HFFc6 (cell line): ENCODE data around the gene NXPH4. TPM values are rescaled to one million over a fixed set of nuclear protein-coding genes. Genes with fewer than 3 reads are reported as not detected.

Experiments used
- DNase-seq: peaks from one replicate; pipeline ENCODE4 v3.0.0-alpha.2; 2018
- H3K27ac Mint-ChIP-seq: 2 replicates; pipeline ENCODE4 v1.8.0; 2020; ENCODE audit warnings: mild to moderate bottlenecking, mixed read lengths
- H3K27me3 Mint-ChIP-seq: 2 replicates; pipeline ENCODE4 v1.8.0; 2021; ENCODE audit warnings: mild to moderate bottlenecking, moderate library complexity, mixed read lengths; ENCODE audit not compliant: insufficient read depth
- H3K36me3 Mint-ChIP-seq: 2 replicates; pipeline ENCODE4 v1.8.0; 2021; ENCODE audit warnings: low read depth, mixed read lengths
- H3K4me1 Mint-ChIP-seq: 2 replicates; pipeline ENCODE4 v1.8.0; 2020; ENCODE audit warnings: low read depth, mixed read lengths
- H3K4me3 Mint-ChIP-seq: 2 replicates; pipeline ENCODE4 v1.8.0; 2020; ENCODE audit warnings: mild to moderate bottlenecking, moderate library complexity, mixed read lengths
- H3K9me3 Mint-ChIP-seq: 2 replicates; pipeline ENCODE4 v1.8.0; 2020; ENCODE audit warnings: mild to moderate bottlenecking, mixed read lengths
- total RNA-seq, 6 experiments: library from RNA; stranded (reverse); fragmentation: NEBNext Ultra II Directional; extraction: Animal tissue kit (Norgen Biotek cat#: 25700); gene quantifications; 2 replicates in 1 of 6; 3 replicates in 5 of 6; pipeline ENCODE4 v1.2.3, GENCODE V29; 2021
- TF ChIP-seq, protein P1 (sequence below): fragments of 200-600 bp; sonication (generic); IDR thresholded peaks from 2 replicates; pipeline ENCODE4 v1.5.0; 2021; ENCODE audit warnings: antibody characterized with exemption, mild to moderate bottlenecking

The NXPH4 gene
- total RNA-seq, 6 experiments from 2014 or later: 2.9 to 8.2 (median 3.9) TPM

DNA sequence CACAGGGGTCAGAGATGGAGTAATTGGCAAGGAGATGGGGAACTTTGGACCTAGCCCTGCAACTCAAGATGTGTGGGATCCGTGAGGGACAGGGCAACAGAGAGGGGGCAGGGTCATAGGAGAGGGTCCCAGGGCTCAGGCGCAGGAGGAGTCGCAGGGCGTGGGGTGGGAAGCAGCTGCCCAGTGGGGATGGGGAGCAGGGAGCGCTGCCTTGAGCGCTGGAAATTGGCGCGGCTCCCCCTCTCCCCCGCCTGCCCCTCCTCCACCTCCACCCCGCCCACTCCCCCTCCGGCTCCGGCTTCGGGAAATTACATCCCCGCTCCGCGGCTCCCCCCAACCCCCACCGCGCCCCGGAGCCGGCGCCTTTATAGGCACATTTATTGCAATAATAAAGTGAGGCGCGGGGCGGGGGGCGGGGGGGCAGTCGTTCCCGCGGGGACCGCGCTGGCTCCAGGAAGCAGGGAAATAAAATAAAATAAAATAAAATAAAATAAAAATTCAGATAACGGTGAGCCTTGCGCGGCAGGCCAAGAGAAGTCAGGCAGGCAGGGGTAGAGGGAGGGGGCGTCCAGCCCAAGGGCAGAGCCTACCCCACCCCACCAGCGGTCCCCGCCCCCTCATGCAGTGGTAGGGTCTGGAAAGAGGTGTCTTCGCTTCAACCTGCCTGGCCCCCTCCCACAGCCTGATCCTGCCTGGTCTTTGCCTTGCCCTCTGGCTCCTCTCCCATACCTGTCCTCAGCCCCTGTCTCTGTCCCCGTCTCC, 3.6 kb downstream of the NXPH4 start:
- no peak for DNase-seq
- Mint-ChIP-seq H3K4me1 (peaks cover 28% of the 10 kb centered on the region), H3K4me3 (no peak overlapping the region), H3K27ac (no peak overlapping the region), H3K36me3 (no peaks in the 10 kb centered on the region), H3K9me3 (no peaks in the 10 kb centered on the region), H3K27me3 (peaks cover 41% of the 10 kb centered on the region)
- TF ChIP-seq, protein P1, sequence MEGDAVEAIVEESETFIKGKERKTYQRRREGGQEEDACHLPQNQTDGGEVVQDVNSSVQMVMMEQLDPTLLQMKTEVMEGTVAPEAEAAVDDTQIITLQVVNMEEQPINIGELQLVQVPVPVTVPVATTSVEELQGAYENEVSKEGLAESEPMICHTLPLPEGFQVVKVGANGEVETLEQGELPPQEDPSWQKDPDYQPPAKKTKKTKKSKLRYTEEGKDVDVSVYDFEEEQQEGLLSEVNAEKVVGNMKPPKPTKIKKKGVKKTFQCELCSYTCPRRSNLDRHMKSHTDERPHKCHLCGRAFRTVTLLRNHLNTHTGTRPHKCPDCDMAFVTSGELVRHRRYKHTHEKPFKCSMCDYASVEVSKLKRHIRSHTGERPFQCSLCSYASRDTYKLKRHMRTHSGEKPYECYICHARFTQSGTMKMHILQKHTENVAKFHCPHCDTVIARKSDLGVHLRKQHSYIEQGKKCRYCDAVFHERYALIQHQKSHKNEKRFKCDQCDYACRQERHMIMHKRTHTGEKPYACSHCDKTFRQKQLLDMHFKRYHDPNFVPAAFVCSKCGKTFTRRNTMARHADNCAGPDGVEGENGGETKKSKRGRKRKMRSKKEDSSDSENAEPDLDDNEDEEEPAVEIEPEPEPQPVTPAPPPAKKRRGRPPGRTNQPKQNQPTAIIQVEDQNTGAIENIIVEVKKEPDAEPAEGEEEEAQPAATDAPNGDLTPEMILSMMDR: no peak

GRCh38 chr12:57220770-57221168, 4.2 kb downstream of the NXPH4 start:
- Mint-ChIP-seq H3K4me1 (peaks cover 23% of the 10 kb centered on the region), H3K27me3 (peaks cover 35% of the 10 kb centered on the region), H3K9me3 (no peaks in the 10 kb centered on the region), H3K4me3 (no peak overlapping the region), H3K27ac (no peak overlapping the region), H3K36me3 (no peaks in the 10 kb centered on the region)
- no peak for DNase-seq
- TF ChIP-seq, protein P1: no peak

DNA sequence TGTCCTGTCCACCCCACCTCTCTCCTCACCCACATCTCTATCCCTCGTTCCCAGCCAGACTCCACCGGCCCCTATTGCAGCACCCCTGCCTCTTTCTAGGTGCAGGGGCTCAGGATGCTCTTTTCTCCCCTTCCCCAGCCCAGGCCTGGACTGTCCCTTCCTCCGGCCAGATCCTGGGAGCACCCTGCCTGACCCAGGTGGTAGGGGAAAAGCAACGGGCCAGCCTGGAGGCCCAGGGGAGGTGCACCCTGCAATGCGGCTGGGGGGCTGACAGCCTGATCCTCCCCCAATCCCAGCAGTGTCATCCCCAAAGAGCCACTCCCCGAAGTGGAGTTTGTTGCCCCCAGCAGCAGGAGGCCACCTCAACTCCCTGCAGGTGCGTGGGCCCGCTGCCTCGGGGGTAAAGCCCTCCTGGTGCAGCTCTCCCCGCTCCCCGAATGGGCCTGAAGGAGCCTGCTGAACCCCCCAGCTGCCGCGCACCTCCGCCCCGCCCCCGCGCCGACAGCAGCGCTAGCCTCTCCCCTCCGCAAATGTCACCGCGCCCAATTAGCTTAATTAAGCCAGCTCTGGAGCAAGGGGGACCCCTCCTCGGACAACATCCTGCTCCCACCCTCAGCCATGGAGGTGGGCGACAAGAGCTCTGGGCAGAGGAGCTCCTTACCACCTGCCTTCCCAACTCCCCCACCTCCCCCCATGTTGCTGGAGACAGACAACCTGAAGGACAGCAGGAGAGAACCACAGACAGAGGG, 4.7 kb downstream of the NXPH4 start:
- TF ChIP-seq, protein P1: no peak
- H3K4me3 Mint-ChIP-seq: no peak overlapping the region
- no peak for DNase-seq
- H3K36me3 Mint-ChIP-seq: no peaks in the 10 kb centered on the region
- no peaks in the 10 kb centered on the region for H3K9me3 Mint-ChIP-seq
- peaks cover 32% of the 10 kb centered on the region for H3K27me3 Mint-ChIP-seq
- H3K4me1 Mint-ChIP-seq: peaks cover 20% of the 10 kb centered on the region
- no peak overlapping the region for H3K27ac Mint-ChIP-seq

DNA sequence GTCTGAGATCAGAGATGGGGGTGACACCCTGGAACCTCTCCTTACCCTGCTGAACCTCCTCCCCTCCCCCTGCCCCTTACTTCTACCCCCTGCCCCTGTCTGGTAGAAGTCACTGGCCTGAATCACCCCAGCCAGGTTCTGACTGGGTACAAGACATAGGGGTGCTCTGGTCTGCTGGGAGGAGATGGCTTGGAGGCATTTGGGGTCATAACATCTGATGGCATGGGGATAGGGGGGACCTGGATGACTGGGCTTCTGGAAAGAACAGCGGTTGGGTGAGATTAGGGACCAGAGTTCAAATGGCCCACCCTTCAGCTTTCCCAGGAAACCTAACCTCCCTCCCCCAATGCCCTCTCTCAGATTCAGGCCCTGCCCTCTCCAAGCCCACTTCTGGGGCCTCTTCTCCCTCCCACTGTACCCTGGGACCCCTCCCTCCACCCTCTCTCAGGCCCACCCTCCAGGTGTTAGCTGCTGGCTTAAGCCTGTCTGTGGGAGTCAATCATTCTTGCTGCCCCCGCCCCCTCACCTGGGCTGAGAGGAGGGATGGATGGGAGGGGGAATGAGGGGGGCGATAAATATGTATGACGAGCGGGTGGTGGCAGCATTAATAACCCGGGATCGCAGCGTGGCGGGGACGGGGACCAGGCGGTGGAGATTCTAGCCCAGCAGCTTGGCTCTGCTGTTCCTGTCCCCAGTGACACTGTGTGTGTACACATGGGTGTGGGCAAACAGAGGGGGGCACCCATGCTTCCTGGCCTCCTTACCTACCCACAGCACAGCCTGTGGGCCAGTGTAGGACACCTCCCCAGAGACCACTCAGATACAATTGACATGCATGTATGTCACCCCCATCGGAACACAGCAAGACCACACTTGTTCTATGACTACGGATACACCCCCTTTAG, 5.9 kb downstream of the NXPH4 start:
- Mint-ChIP-seq H3K27ac (no peak overlapping the region), H3K27me3 (peaks cover 24% of the 10 kb centered on the region), H3K4me1 (peaks cover 23% of the 10 kb centered on the region), H3K36me3 (no peaks in the 10 kb centered on the region), H3K4me3 (no peak overlapping the region), H3K9me3 (no peaks in the 10 kb centered on the region)
- TF ChIP-seq, protein P1: no peak
- DNase-seq: no peak
